IPS-18c (cell line): ENCODE measurements around the gene GPR183.

Experiments used
- H3K4me3 ChIP-seq: 2 replicates; pipeline ENCODE4 v1.7.0; 2013; ENCODE audit warnings: low read depth, mild to moderate bottlenecking, low read length, moderate library complexity; ENCODE audit not compliant: insufficient read depth
- H3K9me3 ChIP-seq: one replicate; pipeline ENCODE4 v1.6.1; 2013; ENCODE audit warnings: mild to moderate bottlenecking, low read length, moderate library complexity; ENCODE audit not compliant: control insufficient read depth, insufficient read depth

Gene GPR183

GRCh38 chr13:99288089-99288488 lies 19.1 kb downstream of the GPR183 start:
- H3K4me3 ChIP-seq: no peak overlapping the region
- no peaks in the 10 kb centered on the region for H3K9me3 ChIP-seq

GRCh38 chr13:99287551-99287950 lies 19.6 kb downstream of the GPR183 start:
- H3K9me3 ChIP-seq: no peaks in the 10 kb centered on the region

GRCh38 chr13:99285432-99286182 lies 21.6 kb downstream of the GPR183 start:
- H3K9me3 ChIP-seq: no peaks in the 10 kb centered on the region
- H3K4me3 ChIP-seq: no peak overlapping the region

More at GRCh38 chr13:99287551-99287950, 19.6 kb downstream of the GPR183 start:
- H3K4me3 ChIP-seq: no peak overlapping the region

GRCh38 chr13:99282264-99283231 lies 24.7 kb downstream of the GPR183 start:
- Histone ChIP-seq H3K4me3 (no peak overlapping the region), H3K9me3 (no peaks in the 10 kb centered on the region)

- Histone ChIP-seq H3K4me3 (no peak overlapping the region), H3K9me3 (no peaks in the 10 kb centered on the region)
These were observed 25.4 kb downstream of the GPR183 start for GRCh38 chr13:99281811-99282263.

GRCh38 chr13:99280166-99280565 lies 27.0 kb downstream of the GPR183 start:
- H3K4me3 ChIP-seq: no peak overlapping the region
- no peaks in the 10 kb centered on the region for H3K9me3 ChIP-seq

- H3K4me3 ChIP-seq: no peak overlapping the region
- no peaks in the 10 kb centered on the region for H3K9me3 ChIP-seq
These were observed 27.6 kb downstream of the GPR183 start for GRCh38 chr13:99279637-99280036.

GRCh38 chr13:99278843-99279242 lies 28.4 kb downstream of the GPR183 start:
- no peaks in the 10 kb centered on the region for H3K9me3 ChIP-seq

GRCh38 chr13:99278200-99278599 lies 29.0 kb downstream of the GPR183 start:
- Histone ChIP-seq H3K4me3 (no peak overlapping the region), H3K9me3 (no peaks in the 10 kb centered on the region)

More at GRCh38 chr13:99278843-99279242, 28.4 kb downstream of the GPR183 start:
- no peak overlapping the region for H3K4me3 ChIP-seq

GRCh38 chr13:99277629-99278028 lies 29.6 kb downstream of the GPR183 start:
- no peaks in the 10 kb centered on the region for H3K9me3 ChIP-seq
- no peak overlapping the region for H3K4me3 ChIP-seq

- Histone ChIP-seq H3K9me3 (no peaks in the 10 kb centered on the region), H3K4me3 (no peak overlapping the region)
These were observed 30.5 kb downstream of the GPR183 start for GRCh38 chr13:99276706-99277105.

- no peak overlapping the region for H3K4me3 ChIP-seq
- no peaks in the 10 kb centered on the region for H3K9me3 ChIP-seq
These were observed 32.1 kb downstream of the GPR183 start for GRCh38 chr13:99275093-99275469.

- H3K4me3 ChIP-seq: no peak overlapping the region
- H3K9me3 ChIP-seq: no peaks in the 10 kb centered on the region
These were observed 34.1 kb downstream of the GPR183 start for GRCh38 chr13:99273128-99273527.

GRCh38 chr13:99272481-99272880 lies 34.7 kb downstream of the GPR183 start:
- H3K9me3 ChIP-seq: no peaks in the 10 kb centered on the region
- no peak overlapping the region for H3K4me3 ChIP-seq

- H3K4me3 ChIP-seq: no peak overlapping the region
- no peaks in the 10 kb centered on the region for H3K9me3 ChIP-seq
These were observed 36.0 kb downstream of the GPR183 start for GRCh38 chr13:99271249-99271648.

GRCh38 chr13:99270518-99270917 lies 36.7 kb downstream of the GPR183 start:
- Histone ChIP-seq H3K4me3 (no peak overlapping the region), H3K9me3 (no peaks in the 10 kb centered on the region)

GRCh38 chr13:99269627-99270241 lies 37.5 kb downstream of the GPR183 start:
- Histone ChIP-seq H3K9me3 (no peaks in the 10 kb centered on the region), H3K4me3 (no peak overlapping the region)
